ENCODE measurements around the gene FMOD. TPM values are rescaled to one million over a fixed set of nuclear protein-coding genes. Genes with fewer than 3 reads are reported as not detected.

The FMOD gene
- total and polyA plus RNA-seq, 2 donors (not counting 3 experiments of a cell fraction or from before 2014, with no cell fraction given): 0.11 to 0.12 TPM

DNA sequence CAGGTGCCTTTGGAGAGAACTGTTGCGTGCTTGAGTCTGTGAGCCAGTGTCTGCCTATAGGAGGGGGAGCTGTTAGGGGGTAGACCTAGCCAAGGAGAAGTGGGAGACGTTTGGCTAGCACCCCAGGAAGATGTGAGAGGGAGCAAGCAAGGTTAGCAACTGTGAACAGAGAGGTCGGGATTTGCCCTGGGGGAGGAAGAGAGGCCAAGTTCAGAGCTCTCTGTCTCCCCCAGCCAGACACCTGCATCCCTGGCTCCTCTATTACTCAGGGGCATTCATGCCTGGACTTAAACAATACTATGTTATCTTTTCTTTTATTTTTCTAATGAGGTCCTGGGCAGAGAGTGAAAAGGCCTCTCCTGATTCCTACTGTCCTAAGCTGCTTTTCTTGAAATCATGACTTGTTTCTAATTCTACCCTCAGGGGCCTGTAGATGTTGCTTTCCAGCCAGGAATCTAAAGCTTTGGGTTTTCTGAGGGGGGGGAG is 43.2 kb downstream of the FMOD start:
- peaks cover 6% of the 10 kb centered on the region for H3K79me2 ChIP-seq (ENCODE audit: control insufficient read depth, insufficient read depth, low read length)
- DNase-seq (ENCODE audit: low read depth, low spot score): no peak
- ChIA-PET CTCF (interaction anchor here (0.7 to 7.8 kb wide), 10 partner anchors 9 to 133 kb away, joined by 3 to 88 read pairs (median 16); no protein-coding TSS in a partner anchor), POLR2A (interaction anchor here (4.9 kb wide), 1 partner anchor 16 kb away, joined by 115 read pairs; no protein-coding TSS in a partner anchor)
- H3K4me1 ChIP-seq (ENCODE audit: control insufficient read depth, extremely low read depth, insufficient read depth, low read length): peaks cover 19% of the 10 kb centered on the region
- H4K20me1 ChIP-seq (replicated peaks; ENCODE audit: control insufficient read depth, extremely low read depth, insufficient read depth, low read length): peaks cover 5% of the 10 kb centered on the region
- H3K27me3 ChIP-seq (ENCODE audit: control insufficient read depth in 2 of 2, insufficient read depth in 2 of 2, low read length in 2 of 2): no peaks in the 10 kb centered on the region
- FAIRE-seq: no peak
- H3K9me1 ChIP-seq (replicated peaks; ENCODE audit: control insufficient read depth, extremely low read depth, insufficient read depth, low read length): no peaks in the 10 kb centered on the region
- H3K9me3 ChIP-seq (replicated peaks; ENCODE audit: control insufficient read depth, insufficient read depth, low read length): no peaks in the 10 kb centered on the region
- TF ChIP-seq JUN (IDR thresholded peaks at IDR 0.05; ENCODE audit: borderline replicate concordance, insufficient read depth, insufficient read length, low read depth): no peak
- TF ChIP-seq POLR2AphosphoS5 (IDR thresholded peaks at IDR 0.05; ENCODE audit: insufficient read depth, low read depth, low read length): no peak
- TF ChIP-seq, protein P1, sequence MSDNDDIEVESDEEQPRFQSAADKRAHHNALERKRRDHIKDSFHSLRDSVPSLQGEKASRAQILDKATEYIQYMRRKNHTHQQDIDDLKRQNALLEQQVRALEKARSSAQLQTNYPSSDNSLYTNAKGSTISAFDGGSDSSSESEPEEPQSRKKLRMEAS (IDR thresholded peaks at IDR 0.05; ENCODE audit: insufficient read depth, insufficient read length): no peak
- no peak for TF ChIP-seq MYC (IDR thresholded peaks at IDR 0.05; ENCODE audit: low read depth, low read length)
- TF ChIP-seq, protein P2, sequence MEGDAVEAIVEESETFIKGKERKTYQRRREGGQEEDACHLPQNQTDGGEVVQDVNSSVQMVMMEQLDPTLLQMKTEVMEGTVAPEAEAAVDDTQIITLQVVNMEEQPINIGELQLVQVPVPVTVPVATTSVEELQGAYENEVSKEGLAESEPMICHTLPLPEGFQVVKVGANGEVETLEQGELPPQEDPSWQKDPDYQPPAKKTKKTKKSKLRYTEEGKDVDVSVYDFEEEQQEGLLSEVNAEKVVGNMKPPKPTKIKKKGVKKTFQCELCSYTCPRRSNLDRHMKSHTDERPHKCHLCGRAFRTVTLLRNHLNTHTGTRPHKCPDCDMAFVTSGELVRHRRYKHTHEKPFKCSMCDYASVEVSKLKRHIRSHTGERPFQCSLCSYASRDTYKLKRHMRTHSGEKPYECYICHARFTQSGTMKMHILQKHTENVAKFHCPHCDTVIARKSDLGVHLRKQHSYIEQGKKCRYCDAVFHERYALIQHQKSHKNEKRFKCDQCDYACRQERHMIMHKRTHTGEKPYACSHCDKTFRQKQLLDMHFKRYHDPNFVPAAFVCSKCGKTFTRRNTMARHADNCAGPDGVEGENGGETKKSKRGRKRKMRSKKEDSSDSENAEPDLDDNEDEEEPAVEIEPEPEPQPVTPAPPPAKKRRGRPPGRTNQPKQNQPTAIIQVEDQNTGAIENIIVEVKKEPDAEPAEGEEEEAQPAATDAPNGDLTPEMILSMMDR (IDR thresholded peaks at IDR 0.05; ENCODE audit: extremely low read depth in 1 of 2, insufficient read depth in 1 of 2, low read depth in 1 of 2, low read length in 2 of 2): no peak
- no peak for TF ChIP-seq EZH2 (IDR thresholded peaks at IDR 0.05; ENCODE audit: borderline replicate concordance, low read depth, low read length, severe bottlenecking)
- no peak for TF ChIP-seq POLR2A (IDR thresholded peaks at IDR 0.05; ENCODE audit: low read depth, low read length)
- TF ChIP-seq GATA2 (IDR thresholded peaks at IDR 0.05; ENCODE audit: insufficient read depth, insufficient read length, low read depth, low read length): no peak
- no peak for TF ChIP-seq FOS (IDR thresholded peaks at IDR 0.05; ENCODE audit: borderline replicate concordance, insufficient read depth, low read length)
- no TSS peak for BruUV-seq (replicated peaks)
- H3K9ac ChIP-seq (replicated peaks; ENCODE audit: extremely low read depth, insufficient read depth, low read length): no peak overlapping the region
- H3K36me3 ChIP-seq (ENCODE audit: control insufficient read depth in 2 of 2, extremely low read depth in 1 of 2, insufficient read depth in 2 of 2, low read length in 2 of 2): peaks cover 2 to 12% of the 10 kb centered on the region in 2 experiments
- peak overlapping the region in 2 of 3 experiments; percentile 70 to 97 for H3K4me3 ChIP-seq (replicated peaks in 1 of 3; ENCODE audit: insufficient read depth in 1 of 3, low read depth in 1 of 3, low read length in 3 of 3)
- no peak overlapping the region for H3K27ac ChIP-seq (ENCODE audit: insufficient read depth, low read depth, low read length)
- intact Hi-C loops (cut with micrococcal nuclease): no loop called here
- dilution Hi-C loops (cut with MboI; ENCODE audit: extremely low pct_ligation_motif_present, low sequenced_read_pairs): no loop called here
- H3K4me2 ChIP-seq (ENCODE audit: insufficient read depth, low read length): peak overlapping the region; percentile 49
- H2AFZ ChIP-seq (ENCODE audit: low read depth, low read length): no peak overlapping the region
